HCT116 (cell line): ENCODE measurements around the gene NFIX. TPM values are rescaled to one million over a fixed set of nuclear protein-coding genes. Genes with fewer than 3 reads are reported as not detected.
A peak's percentile ranks its signal among the peaks of the same experiment; 100 is the strongest.

Experiments
- ATAC-seq: fragments of 200-7000 bp; cut with Tn5 transposase; 2 replicates; pipeline ENCODE4 v1.9.1; 2020; ENCODE audit warnings: mild to moderate bottlenecking, moderate library complexity
- BruUV-seq: library from RNA; stranded (reverse); fragments of 400-500 nt; replicated peaks from 2 replicates; lab custom pipeline; 2021; lab: Mats Ljungman, UMichigan
- CTCF ChIA-PET: fragments of 300-600 bp; sonication (Branson Sonifier 250); formaldehyde crosslinking; loops from one replicate; lab custom pipeline; 2021; ENCODE audit warnings: antibody characterized with exemption; lab: Charles Lee
- POLR2A ChIA-PET: fragments of 300-600, 350-600 bp; sonication (Branson Sonifier 250); formaldehyde crosslinking; loops from one replicate; lab custom pipeline; 2021; ENCODE audit warnings: antibody characterized with exemption; lab: Charles Lee
- RAD21 ChIA-PET, 2 experiments: fragments of 300-600 bp; sonication (Branson Sonifier 250); formaldehyde crosslinking; loops; one replicate each; lab custom pipeline; 2023; ENCODE audit warnings: low total read pairs in 2 of 2; ENCODE audit not compliant: uncharacterized antibody in 2 of 2, unreplicated experiment in 2 of 2, low non-redundant PET in 1 of 2; lab: Charles Lee
- DNase-seq: peaks from one replicate; pipeline ENCODE4 v3.0.0-alpha.2; 2010; ENCODE audit warnings: low read depth, low spot score
- H2AFZ ChIP-seq: fragments of 200-600 bp; shearing (Covaris generic), sonication (generic); 2 replicates; pipeline ENCODE4 v1.6.1; 2017; ENCODE audit warnings: low read depth, mixed run types, mixed read lengths, antibody characterized with exemption, low read length; ENCODE audit not compliant: poor library complexity, severe bottlenecking
- H3K27ac ChIP-seq: 2 replicates; pipeline ENCODE4 v1.5.1; 2012; ENCODE audit warnings: low read depth, low read length
- H3K27me3 ChIP-seq: fragments of 200-600 bp; sonication (generic); 2 replicates; pipeline ENCODE4 v1.6.1; 2016; ENCODE audit warnings: mixed run types, low read length, mixed read lengths; ENCODE audit not compliant: insufficient read depth
- H3K36me3 ChIP-seq, 2 experiments: fragments of 200-500 bp in 1 of 2; fragments of 200-600 bp in 1 of 2; sonication (Bioruptor generic) in 1 of 2; sonication (generic) in 1 of 2; 2 replicates each; pipeline versions ENCODE4 v1.5.1 to v1.6.1; 2014 to 2016; ENCODE audit warnings: low read length in 2 of 2, inconsistent platforms in 1 of 2, mixed read lengths in 1 of 2, mixed run types in 1 of 2; ENCODE audit not compliant: insufficient read depth in 2 of 2, control insufficient read depth in 1 of 2
- H3K4me1 ChIP-seq, 2 experiments: fragments of 200-600 bp in 1 of 2; sonication (generic) in 1 of 2; 2 replicates each; pipeline versions ENCODE4 v1.5.1 to v1.6.1; 2012 to 2017; ENCODE audit warnings: low read length in 2 of 2, inconsistent platforms in 1 of 2, mild to moderate bottlenecking in 1 of 2, mixed read lengths in 1 of 2, mixed run types in 1 of 2, moderate library complexity in 1 of 2; ENCODE audit not compliant: insufficient read depth in 2 of 2, control insufficient read depth in 1 of 2
- H3K4me2 ChIP-seq: fragments of 200-600 bp; sonication (generic); 2 replicates; pipeline ENCODE4 v1.6.1; 2017; ENCODE audit warnings: mixed run types, low read length, mixed read lengths
- H3K4me3 ChIP-seq, 2 experiments: fragments of 200-600 bp in 1 of 2; sonication (generic) in 1 of 2; replicated peaks in 1 of 2; 2 replicates each; pipeline ENCODE4 v1.5.1; 2011 to 2016; ENCODE audit warnings: low read length in 2 of 2, control low read depth in 1 of 2, low read depth in 1 of 2, mild to moderate bottlenecking in 1 of 2, mixed read lengths in 1 of 2, mixed run types in 1 of 2
- H3K79me2 ChIP-seq: fragments of 200-600 bp; sonication (generic); 2 replicates; pipeline ENCODE4 v1.6.1; 2017; ENCODE audit warnings: mild to moderate bottlenecking, mixed run types, low read length, moderate library complexity, mixed read lengths; ENCODE audit not compliant: insufficient read depth
- H3K9ac ChIP-seq: fragments of 200-600 bp; sonication (generic); 2 replicates; pipeline ENCODE4 v1.6.1; 2016; ENCODE audit warnings: low read length, mixed read lengths
- H3K9me2 ChIP-seq: fragments of 200-600 bp; sonication (generic), shearing (Covaris generic); 2 replicates; pipeline ENCODE4 v1.6.1; 2017; ENCODE audit warnings: mixed run types, mild to moderate bottlenecking, moderate library complexity; ENCODE audit not compliant: insufficient read depth
- H3K9me3 ChIP-seq, 2 experiments: fragments of 200-500 bp in 1 of 2; fragments of 200-600 bp in 1 of 2; sonication (Bioruptor generic) in 1 of 2; sonication (generic) in 1 of 2; 2 replicates each; pipeline ENCODE4 v1.6.1; 2014 to 2017; ENCODE audit warnings: low read length in 2 of 2, mixed read lengths in 2 of 2, inconsistent platforms in 1 of 2, low read depth in 1 of 2, mild to moderate bottlenecking in 1 of 2, mixed run types in 1 of 2, moderate library complexity in 1 of 2; ENCODE audit not compliant: control insufficient read depth in 1 of 2, insufficient read depth in 1 of 2
- H4K20me1 ChIP-seq: fragments of 200-600 bp; sonication (generic), shearing (Covaris generic); 2 replicates; pipeline ENCODE4 v1.6.1; 2017; ENCODE audit warnings: mixed run types, mild to moderate bottlenecking, moderate library complexity; ENCODE audit not compliant: insufficient read depth
- EZH2phosphoT487 ChIP-seq: fragments of 200-600 bp; IDR thresholded peaks from 2 replicates; pipeline ENCODE4 v1.6.1; 2018; ENCODE audit warnings: antibody characterized with exemption, borderline replicate concordance
- JUND ChIP-seq: IDR thresholded peaks from 2 replicates; pipeline ENCODE4 v1.6.1; 2012
- POLR2AphosphoS5 ChIP-seq: IDR thresholded peaks from 2 replicates; pipeline ENCODE4 v1.6.1; 2011; ENCODE audit warnings: mild to moderate bottlenecking, low read depth, low read length, moderate library complexity
- ZFX ChIP-seq: fragments of 450-650 bp; IDR thresholded peaks from 2 replicates; pipeline ENCODE4 v1.6.1; 2017
- intact Hi-C: fragments of 100-400 bp; cut with micrococcal nuclease; formaldehyde crosslinking; loops from 2 replicates; pipeline ENCODE4 v1.10.0; 2022
- total RNA-seq: library from RNA; stranded (reverse); gene quantifications from one replicate; pipeline ENCODE4 v1.2.1, GENCODE V29; 2021; ENCODE audit not compliant: unreplicated experiment
- TF ChIP-seq, protein P1 (sequence below): IDR thresholded peaks from 2 replicates; pipeline ENCODE4 v1.6.1; 2012

Gene NFIX
- total RNA-seq, 1 experiment from 2014 or later: 34.8 TPM

DNA sequence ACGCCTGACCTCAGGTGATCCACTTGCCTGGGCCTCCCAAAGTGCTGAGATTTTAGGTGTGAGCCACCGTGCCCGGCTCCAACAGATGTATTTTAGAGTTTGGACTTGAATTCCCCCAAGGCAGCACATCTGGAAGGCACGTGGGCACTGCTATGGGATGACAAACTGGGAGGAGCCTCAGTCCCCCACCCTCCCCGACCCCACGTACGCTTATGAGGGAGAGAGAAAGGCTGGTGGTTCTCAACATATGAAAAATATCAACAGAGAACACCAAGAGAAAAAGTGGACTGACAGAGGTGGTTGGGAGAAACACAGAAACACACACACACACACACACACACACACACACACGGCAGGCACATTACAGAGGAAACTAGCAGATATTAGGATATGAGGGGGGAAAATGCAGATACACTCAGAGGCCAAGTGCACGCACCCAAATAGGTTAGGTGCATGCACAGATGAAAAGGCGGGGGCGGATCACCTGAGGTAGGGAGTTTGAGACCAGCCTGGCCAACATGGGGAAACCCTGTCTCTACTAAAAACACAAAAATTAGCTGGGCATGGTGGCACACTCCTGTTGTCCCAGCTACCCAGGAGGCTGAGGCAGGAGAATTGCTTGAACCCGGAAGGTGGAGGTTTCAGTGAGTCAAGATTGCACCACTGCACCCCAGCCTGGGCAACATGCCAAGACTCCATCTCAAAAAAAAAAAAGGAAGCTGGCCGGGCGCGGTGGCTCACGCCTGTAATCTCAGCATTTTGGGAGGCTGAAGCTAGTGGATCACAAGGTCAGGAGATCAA is 151.7 kb downstream of the NFIX start:
- H3K9me3 ChIP-seq: no peaks in the 10 kb centered on the region
- TF ChIP-seq JUND (no peak), EZH2phosphoT487 (no peak), ZFX (no peak), POLR2AphosphoS5 (peak; percentile 32; the same call in 1 of the 2 replicates)
- TF ChIP-seq, protein P1, sequence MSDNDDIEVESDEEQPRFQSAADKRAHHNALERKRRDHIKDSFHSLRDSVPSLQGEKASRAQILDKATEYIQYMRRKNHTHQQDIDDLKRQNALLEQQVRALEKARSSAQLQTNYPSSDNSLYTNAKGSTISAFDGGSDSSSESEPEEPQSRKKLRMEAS: no peak
- H3K4me2 ChIP-seq: peak overlapping the region; percentile 99
- no TSS peak for BruUV-seq
- ChIA-PET RAD21 (interaction anchor here in 1 of 2 experiments (0.7 kb wide), 1 partner anchor 1857 kb away, joined by 3 read pairs; no protein-coding TSS in a partner anchor), CTCF (interaction anchor here (0.7 to 1.2 kb wide), 5 partner anchors 11 to 182 kb away, joined by 3 to 5 read pairs (median 3); no protein-coding TSS in a partner anchor), POLR2A (interaction anchor here (1.0 to 1.3 kb wide), 2 partner anchors 8 to 9 kb away, joined by 3 to 4 read pairs; no protein-coding TSS in a partner anchor)
- H3K36me3 ChIP-seq: peaks cover 0 to 14% of the 10 kb centered on the region in 2 experiments; a peak in 2 of 4 replicates
- peaks cover 59 to 77% of the 10 kb centered on the region in 2 experiments for H3K4me1 ChIP-seq
- peak overlapping the region; percentile 61 for H3K27ac ChIP-seq
- no peaks in the 10 kb centered on the region for H3K9me2 ChIP-seq
- DNase-seq: no peak
- H3K27me3 ChIP-seq: no peaks in the 10 kb centered on the region
- peak overlapping the region; percentile 41 for H3K9ac ChIP-seq
- H3K79me2 ChIP-seq: peaks cover 51% of the 10 kb centered on the region
- H4K20me1 ChIP-seq: no peaks in the 10 kb centered on the region
- no peak for ATAC-seq
- intact Hi-C loops: no loop called here
- no peak overlapping the region for H2AFZ ChIP-seq
- peak overlapping the region; percentile 17 to 18; a peak in 3 of 4 replicates for H3K4me3 ChIP-seq

Other genes with a start within 250 kb of the NFIX start
- gene BEST2, start 243.7 kb upstream of the NFIX start, total RNA-seq: 0.10 TPM
- gene HOOK2, start 219.9 kb upstream of the NFIX start, total RNA-seq: 96.3 TPM
- gene JUNB, start 204.0 kb upstream of the NFIX start, total RNA-seq: 194 TPM
- 387 TPM for gene PRDX2, start 193.7 kb upstream of the NFIX start, total RNA-seq
- 33.3 TPM for gene THSD8, start 193.4 kb upstream of the NFIX start, total RNA-seq
- 54.5 TPM for gene RNASEH2A, start 188.9 kb upstream of the NFIX start, total RNA-seq
- 25.1 TPM for gene RTBDN, start 160.9 kb upstream of the NFIX start, total RNA-seq
- 28.9 TPM for gene MAST1, start 157.0 kb upstream of the NFIX start, total RNA-seq
- 36.6 TPM for gene DNASE2, start 114.0 kb upstream of the NFIX start, total RNA-seq
- gene KLF1, start 108.3 kb upstream of the NFIX start, total RNA-seq: not detected
- 23.2 TPM for gene GCDH, start 104.3 kb upstream of the NFIX start, total RNA-seq
- 0.25 TPM for gene SYCE2, start 76.2 kb upstream of the NFIX start, total RNA-seq
- 129 TPM for gene FARSA, start 61.8 kb upstream of the NFIX start, total RNA-seq
- gene CALR, start 56.9 kb upstream of the NFIX start, total RNA-seq: 739 TPM
- 163 TPM for gene RAD23A, start 49.6 kb upstream of the NFIX start, total RNA-seq
- gene GADD45GIP1, start 38.3 kb upstream of the NFIX start, total RNA-seq: 35.9 TPM
- gene DAND5, start 25.9 kb upstream of the NFIX start, total RNA-seq: 0.25 TPM
- 2.6 TPM for gene LYL1, start 107.4 kb downstream of the NFIX start, total RNA-seq
- gene TRMT1, start 121.3 kb downstream of the NFIX start, total RNA-seq: 84.4 TPM
- 181 TPM for gene NACC1, start 122.8 kb downstream of the NFIX start, total RNA-seq
- 149 TPM for gene STX10, start 154.9 kb downstream of the NFIX start, total RNA-seq
- gene IER2, start 154.9 kb downstream of the NFIX start, total RNA-seq: 247 TPM